Kidney (tissue), 14 donors: ENCODE measurements around the gene PSEN1. TPM values are rescaled to one million over a fixed set of nuclear protein-coding genes. Genes with fewer than 3 reads are reported as not detected.

Experiments used
- DNase-seq, 5 donors: peaks; one replicate each; pipeline ENCODE4 v3.0.0-alpha.2; 2013 to 2020
- FAIRE-seq: peaks from 2 replicates; lab custom pipeline; 2012; peaks lifted over from hg19 to GRCh38; lab: Jason Lieb, UNC
- H3K27ac ChIP-seq, 2 donors: one replicate each; pipeline ENCODE4 v1.7.0; 2013; ENCODE audit warnings: low read depth in 2 of 2, low read length in 2 of 2, inconsistent platforms in 1 of 2
- H3K27me3 ChIP-seq: one replicate; pipeline ENCODE4 v1.7.1; 2013; ENCODE audit warnings: low read length, inconsistent platforms; ENCODE audit not compliant: control insufficient read depth, insufficient read depth
- H3K36me3 ChIP-seq, 3 donors: one replicate each; pipeline versions ENCODE4 v1.7.0 to v1.7.1; 2013; ENCODE audit warnings: low read length in 3 of 3, control low read depth in 1 of 3, inconsistent platforms in 1 of 3; ENCODE audit not compliant: insufficient read depth in 3 of 3, control insufficient read depth in 2 of 3
- H3K4me1 ChIP-seq, 3 donors: one replicate each; pipeline versions ENCODE4 v1.7.0 to v1.7.1; 2013; ENCODE audit warnings: low read length in 3 of 3, inconsistent platforms in 1 of 3, low read depth in 1 of 3; ENCODE audit not compliant: control insufficient read depth in 2 of 3, insufficient read depth in 2 of 3
- H3K4me3 ChIP-seq, 3 donors: one replicate each; pipeline versions ENCODE4 v1.7.0 to v1.8.1; 2013; ENCODE audit warnings: low read length in 3 of 3, control low read depth in 1 of 3, inconsistent platforms in 1 of 3
- H3K9ac ChIP-seq, 3 donors: one replicate each; pipeline versions ENCODE4 v1.7.0 to v1.7.1; 2013; ENCODE audit warnings: low read length in 3 of 3, control low read depth in 1 of 3, inconsistent platforms in 1 of 3
- H3K9me3 ChIP-seq, 3 donors: one replicate each; pipeline versions ENCODE4 v1.7.0 to v1.7.1; 2013; ENCODE audit warnings: low read length in 3 of 3, control low read depth in 1 of 3, inconsistent platforms in 1 of 3; ENCODE audit not compliant: control insufficient read depth in 2 of 3, insufficient read depth in 1 of 3
- CTCF ChIP-seq: IDR thresholded peaks from 3 replicates; pipeline ENCODE4 v1.5.1; 2012; ENCODE audit warnings: mild to moderate bottlenecking, moderate library complexity, borderline replicate concordance; ENCODE audit not compliant: insufficient read depth; ENCODE audit errors: extremely low read depth
- intact Hi-C: fragments of 100-400 bp; cut with DNase I; formaldehyde crosslinking; loops from one replicate; pipeline ENCODE4 v1.11.1; 2022
- polyA plus RNA-seq: library from polyadenylated mRNA; stranded (reverse); fragments of 350-450 nt; fragmentation: Illumina TruSeq; extraction: RNeasy Lipid Tissue Mini Kit (QIAGEN cat#74804); gene quantifications from one replicate; pipeline ENCODE4 v1.2.3, GENCODE V29; 2014; ENCODE audit warnings: low read depth, low replicate concordance; ENCODE audit not compliant: insufficient read depth
- total RNA-seq: library from RNA; stranded (reverse); fragmentation: NEBNext Ultra II Directional; extraction: Animal tissue kit (Norgen Biotek cat#: 25700); gene quantifications from one replicate; pipeline ENCODE4 v1.2.1, GENCODE V29; 2021
- donor health status: control.
- donor health status: control.
- donor health status: control.
- donor health status: control.
- donor health status: control.
- donor health status: DM: yes; HTN: yes; CAD: no.
- donor health status: Normal renal cell carcinoma (clear cell type).

The PSEN1 gene
- total and polyA plus RNA-seq, 2 donors from 2014 or later: 33.5 to 68.6 TPM

GRCh38 chr14:73249108-73249507 lies 112.8 kb downstream of the PSEN1 start:
- Histone ChIP-seq H3K4me1 (peaks cover 0 to 7% (median 3%) of the 10 kb centered on the region in 3 donors), H3K27ac (no peak overlapping the region), H3K27me3 (no peaks in the 10 kb centered on the region), H3K36me3 (peaks cover 0 to 7% (median 0%) of the 10 kb centered on the region in 3 donors), H3K9me3 (no peaks in the 10 kb centered on the region), H3K9ac (no peak overlapping the region), H3K4me3 (no peak overlapping the region)
- intact Hi-C loops: no loop called here
- TF ChIP-seq CTCF: no peak
- DNase-seq (no peak), FAIRE-seq (no peak)

DNA sequence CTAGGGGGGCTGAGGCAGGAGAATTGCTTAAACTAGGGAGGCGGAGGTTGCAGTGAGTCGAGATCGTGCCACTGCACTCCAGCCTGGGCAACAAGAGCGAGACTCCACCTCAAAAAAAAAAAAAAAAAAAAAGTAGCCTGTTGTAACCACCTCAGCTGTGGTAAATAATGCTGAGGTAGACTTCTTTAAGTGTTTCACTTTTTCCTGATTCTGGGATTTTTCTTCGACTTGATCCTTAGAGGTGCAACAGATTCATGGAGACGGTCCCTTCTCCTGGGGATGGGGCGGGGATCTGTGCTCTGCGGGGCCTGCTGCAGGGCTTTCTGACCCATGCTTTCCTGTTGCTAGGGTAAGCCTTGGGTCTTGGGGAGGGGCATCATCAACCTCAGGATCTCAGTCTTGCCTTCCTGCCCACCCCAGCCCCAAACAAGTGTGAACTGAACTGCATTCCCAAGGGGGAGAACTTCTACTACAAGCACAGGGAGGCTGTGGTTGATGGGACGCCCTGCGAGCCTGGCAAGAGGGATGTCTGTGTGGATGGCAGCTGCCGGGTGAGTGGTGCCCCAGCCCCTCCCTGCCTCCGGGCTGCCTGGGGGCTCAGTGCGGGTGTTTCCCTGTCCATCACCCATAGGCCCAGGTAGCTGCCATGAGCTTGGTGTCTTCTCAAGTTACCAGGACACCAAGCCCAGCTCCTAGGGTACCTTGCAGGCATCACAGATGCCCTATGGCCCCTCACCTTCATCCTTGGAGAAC lies 113.4 kb downstream of the PSEN1 start:
- TF ChIP-seq CTCF: no peak
- no peak overlapping the region for H3K9ac ChIP-seq
- H3K4me3 ChIP-seq: no peak overlapping the region
- peaks cover 0 to 6% (median 3%) of the 10 kb centered on the region in 3 donors for H3K4me1 ChIP-seq
- intact Hi-C loops: no loop called here
- no peak overlapping the region for H3K27ac ChIP-seq
- DNase-seq (peak in 1 of 5 donors; percentile 48), FAIRE-seq (no peak)
- no peaks in the 10 kb centered on the region for H3K27me3 ChIP-seq
- H3K36me3 ChIP-seq: peaks cover 0 to 6% (median 0%) of the 10 kb centered on the region in 3 donors
- no peaks in the 10 kb centered on the region for H3K9me3 ChIP-seq

- no peak for FAIRE-seq
- H3K36me3 ChIP-seq: peaks cover 0 to 3% (median 0%) of the 10 kb centered on the region in 3 donors
- intact Hi-C loops: no loop called here
Observed at GRCh38 chr14:73250317-73250713, 114.0 kb downstream of the PSEN1 start.

More at GRCh38 chr14:73250317-73250713, 114.0 kb downstream of the PSEN1 start:
- Histone ChIP-seq H3K9ac (no peak overlapping the region), H3K4me1 (peaks cover 0 to 4% (median 3%) of the 10 kb centered on the region in 3 donors), H3K9me3 (no peaks in the 10 kb centered on the region), H3K27me3 (no peaks in the 10 kb centered on the region), H3K27ac (no peak overlapping the region), H3K4me3 (no peak overlapping the region)
- DNase-seq: peak in 1 of 5 donors; percentile 29
- TF ChIP-seq CTCF: no peak
